ENCODE results near the gene ZNF277. TPM values are rescaled to one million over a fixed set of nuclear protein-coding genes. Genes with fewer than 3 reads are reported as not detected.

Gene ZNF277
- total RNA-seq, 1 donor from 2014 or later = 23.7 TPM

DNA sequence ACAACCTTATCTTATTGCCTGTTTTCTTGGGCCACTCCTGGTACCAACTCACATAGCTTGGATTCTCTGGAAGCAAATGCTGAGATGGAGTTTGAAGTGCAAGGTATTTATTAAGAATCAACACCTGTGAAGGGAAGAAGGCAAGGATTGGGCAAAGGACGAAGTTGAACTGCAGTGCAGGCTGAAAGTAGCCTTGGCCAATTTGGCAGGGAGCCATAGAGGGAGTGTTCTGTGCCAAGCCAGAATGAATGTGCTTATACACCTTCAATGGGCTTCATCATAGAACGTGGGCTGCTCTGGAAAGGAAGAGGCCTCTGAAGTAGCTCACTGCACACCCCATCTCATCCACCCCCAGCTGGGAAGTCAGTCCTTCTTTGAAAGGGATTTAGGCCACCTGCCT is 163.9 kb downstream of the ZNF277 start:
- TF ChIP-seq CTCF (IDR thresholded peaks at IDR 0.05; ENCODE audit: unreplicated experiment) = no peak
- Mint-ChIP-seq H3K27me3 (ENCODE audit: low read depth) (no peaks in the 10 kb centered on the region), H3K9me3 (no peaks in the 10 kb centered on the region), H3K36me3 (no peaks in the 10 kb centered on the region), H3K4me3 (no peak overlapping the region), H3K4me1 (peaks cover 4% of the 10 kb centered on the region), H3K27ac (no peak overlapping the region)
- no peak for DNase-seq (ENCODE audit: low spot score in 2 of 2, unreplicated experiment in 2 of 2)

DNA sequence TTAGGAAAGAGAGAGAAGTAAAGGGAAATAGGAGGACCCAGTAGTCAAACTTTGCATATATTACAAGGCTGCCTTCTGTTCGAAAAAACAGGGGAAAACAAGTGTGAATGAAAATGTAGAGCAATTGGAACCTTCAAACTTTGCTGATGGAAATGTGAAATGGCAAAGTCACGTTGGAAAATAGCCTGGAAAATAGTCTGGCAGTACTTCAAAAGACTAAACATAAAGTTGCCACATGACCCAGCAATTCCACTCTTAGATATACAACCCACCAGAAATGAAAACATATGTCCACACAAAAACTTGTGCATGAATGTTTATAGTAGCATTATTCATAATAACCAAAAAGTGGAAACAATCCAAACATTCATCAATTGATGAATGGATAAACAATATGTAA is 165.2 kb downstream of the ZNF277 start:
- peaks cover 4% of the 10 kb centered on the region for H3K4me1 Mint-ChIP-seq
- H3K4me3 Mint-ChIP-seq = no peak overlapping the region
- H3K9me3 Mint-ChIP-seq = no peaks in the 10 kb centered on the region
- H3K27me3 Mint-ChIP-seq (ENCODE audit: low read depth) = no peaks in the 10 kb centered on the region
- DNase-seq (ENCODE audit: low spot score in 2 of 2, unreplicated experiment in 2 of 2) = no peak
- no peaks in the 10 kb centered on the region for H3K36me3 Mint-ChIP-seq
- no peak overlapping the region for H3K27ac Mint-ChIP-seq
- no peak for TF ChIP-seq CTCF (IDR thresholded peaks at IDR 0.05; ENCODE audit: unreplicated experiment)

GRCh38 chr7:112372101-112372500 is 165.6 kb downstream of the ZNF277 start:
- H3K4me1 Mint-ChIP-seq = peaks cover 4% of the 10 kb centered on the region
- no peak overlapping the region for H3K4me3 Mint-ChIP-seq
- no peaks in the 10 kb centered on the region for H3K9me3 Mint-ChIP-seq
- no peak overlapping the region for H3K27ac Mint-ChIP-seq
- no peak for DNase-seq (ENCODE audit: low spot score in 2 of 2, unreplicated experiment in 2 of 2)
- no peaks in the 10 kb centered on the region for H3K27me3 Mint-ChIP-seq (ENCODE audit: low read depth)
- TF ChIP-seq CTCF (IDR thresholded peaks at IDR 0.05; ENCODE audit: unreplicated experiment) = no peak
- no peaks in the 10 kb centered on the region for H3K36me3 Mint-ChIP-seq

GRCh38 chr7:112377593-112377992 is 171.1 kb downstream of the ZNF277 start:
- peaks cover 10% of the 10 kb centered on the region for H3K9me3 Mint-ChIP-seq
- H3K36me3 Mint-ChIP-seq = no peaks in the 10 kb centered on the region
- no peak overlapping the region for H3K4me3 Mint-ChIP-seq
- TF ChIP-seq CTCF (IDR thresholded peaks at IDR 0.05; ENCODE audit: unreplicated experiment) = no peak
- H3K27ac Mint-ChIP-seq = no peak overlapping the region
- DNase-seq (ENCODE audit: low spot score in 2 of 2, unreplicated experiment in 2 of 2) = no peak
- no peaks in the 10 kb centered on the region for H3K4me1 Mint-ChIP-seq
- H3K27me3 Mint-ChIP-seq (ENCODE audit: low read depth) = no peaks in the 10 kb centered on the region

GRCh38 chr7:112381311-112382091 is 175.0 kb downstream of the ZNF277 start:
- peaks cover 10% of the 10 kb centered on the region for H3K9me3 Mint-ChIP-seq

More at GRCh38 chr7:112381311-112382091, 175.0 kb downstream of the ZNF277 start:
- Mint-ChIP-seq H3K27ac (no peak overlapping the region), H3K4me3 (no peak overlapping the region), H3K4me1 (no peaks in the 10 kb centered on the region), H3K27me3 (ENCODE audit: low read depth) (no peaks in the 10 kb centered on the region), H3K36me3 (no peaks in the 10 kb centered on the region)
- TF ChIP-seq CTCF (IDR thresholded peaks at IDR 0.05; ENCODE audit: unreplicated experiment) = no peak
- no peak for DNase-seq (ENCODE audit: low spot score in 2 of 2, unreplicated experiment in 2 of 2)
